NCI-H146 (cell line): ENCODE data around the gene ADAMTS19.
"Not testable (repeated sequence)": the region's sequence is repeated elsewhere in the genome, so short reads cannot be mapped to it uniquely, and the experiment has no call there.

Source experiments
- DNase-seq: peaks from one replicate; lab custom pipeline; 2025; lab: John Stamatoyannopoulos, UW

ADAMTS19 gene, protein sequence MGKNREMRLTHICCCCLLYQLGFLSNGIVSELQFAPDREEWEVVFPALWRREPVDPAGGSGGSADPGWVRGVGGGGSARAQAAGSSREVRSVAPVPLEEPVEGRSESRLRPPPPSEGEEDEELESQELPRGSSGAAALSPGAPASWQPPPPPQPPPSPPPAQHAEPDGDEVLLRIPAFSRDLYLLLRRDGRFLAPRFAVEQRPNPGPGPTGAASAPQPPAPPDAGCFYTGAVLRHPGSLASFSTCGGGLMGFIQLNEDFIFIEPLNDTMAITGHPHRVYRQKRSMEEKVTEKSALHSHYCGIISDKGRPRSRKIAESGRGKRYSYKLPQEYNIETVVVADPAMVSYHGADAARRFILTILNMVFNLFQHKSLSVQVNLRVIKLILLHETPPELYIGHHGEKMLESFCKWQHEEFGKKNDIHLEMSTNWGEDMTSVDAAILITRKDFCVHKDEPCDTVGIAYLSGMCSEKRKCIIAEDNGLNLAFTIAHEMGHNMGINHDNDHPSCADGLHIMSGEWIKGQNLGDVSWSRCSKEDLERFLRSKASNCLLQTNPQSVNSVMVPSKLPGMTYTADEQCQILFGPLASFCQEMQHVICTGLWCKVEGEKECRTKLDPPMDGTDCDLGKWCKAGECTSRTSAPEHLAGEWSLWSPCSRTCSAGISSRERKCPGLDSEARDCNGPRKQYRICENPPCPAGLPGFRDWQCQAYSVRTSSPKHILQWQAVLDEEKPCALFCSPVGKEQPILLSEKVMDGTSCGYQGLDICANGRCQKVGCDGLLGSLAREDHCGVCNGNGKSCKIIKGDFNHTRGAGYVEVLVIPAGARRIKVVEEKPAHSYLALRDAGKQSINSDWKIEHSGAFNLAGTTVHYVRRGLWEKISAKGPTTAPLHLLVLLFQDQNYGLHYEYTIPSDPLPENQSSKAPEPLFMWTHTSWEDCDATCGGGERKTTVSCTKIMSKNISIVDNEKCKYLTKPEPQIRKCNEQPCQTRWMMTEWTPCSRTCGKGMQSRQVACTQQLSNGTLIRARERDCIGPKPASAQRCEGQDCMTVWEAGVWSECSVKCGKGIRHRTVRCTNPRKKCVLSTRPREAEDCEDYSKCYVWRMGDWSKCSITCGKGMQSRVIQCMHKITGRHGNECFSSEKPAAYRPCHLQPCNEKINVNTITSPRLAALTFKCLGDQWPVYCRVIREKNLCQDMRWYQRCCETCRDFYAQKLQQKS

DNA sequence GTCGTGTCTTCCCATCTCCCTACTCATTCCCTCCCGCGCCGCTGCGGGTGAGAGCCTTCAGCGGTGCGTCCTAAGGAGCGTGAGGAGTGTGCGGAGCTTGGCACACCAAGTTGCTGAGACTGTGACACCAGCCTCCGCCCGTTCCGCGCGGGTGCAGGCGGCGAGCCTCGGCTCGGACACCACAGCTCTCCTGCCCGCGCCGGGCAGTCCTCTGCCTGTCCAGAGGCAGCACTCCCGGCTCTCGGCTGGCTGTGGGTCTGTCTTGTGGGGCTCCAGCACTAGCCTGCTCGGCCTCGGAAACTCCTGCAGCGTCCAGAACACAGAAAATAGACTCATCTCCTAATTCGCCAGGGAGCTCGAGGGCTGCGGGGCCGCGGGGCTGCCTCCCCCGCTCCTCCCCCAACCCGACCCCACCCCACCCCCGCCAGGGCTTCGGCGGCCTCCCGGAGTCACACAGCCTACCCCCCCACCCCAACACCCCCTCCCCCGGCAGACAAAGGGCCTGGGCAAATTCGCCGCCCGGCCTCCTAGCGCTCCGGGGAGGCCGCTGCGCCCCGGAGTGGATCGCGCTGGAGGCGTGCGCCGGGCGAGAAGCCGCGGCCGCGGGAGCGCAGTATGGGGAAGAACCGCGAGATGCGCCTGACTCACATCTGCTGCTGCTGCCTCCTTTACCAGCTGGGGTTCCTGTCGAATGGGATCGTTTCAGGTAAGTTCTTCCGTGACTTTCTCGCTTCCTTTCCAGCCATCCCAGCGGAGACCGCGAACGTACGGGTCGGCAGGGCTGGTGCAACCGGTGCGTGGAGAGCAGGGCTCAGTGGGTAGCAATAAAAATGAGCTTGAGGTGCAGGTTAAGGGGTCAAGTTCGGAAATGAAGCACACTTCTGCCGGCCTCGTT, at the start of gene ADAMTS19:
Gene ADAMTS19 (plus strand): TSS at position 522 of the 895 bp plus-strand sequence. CDS start 94 bp downstream, at position 616.
- no peak for DNase-seq

DNA sequence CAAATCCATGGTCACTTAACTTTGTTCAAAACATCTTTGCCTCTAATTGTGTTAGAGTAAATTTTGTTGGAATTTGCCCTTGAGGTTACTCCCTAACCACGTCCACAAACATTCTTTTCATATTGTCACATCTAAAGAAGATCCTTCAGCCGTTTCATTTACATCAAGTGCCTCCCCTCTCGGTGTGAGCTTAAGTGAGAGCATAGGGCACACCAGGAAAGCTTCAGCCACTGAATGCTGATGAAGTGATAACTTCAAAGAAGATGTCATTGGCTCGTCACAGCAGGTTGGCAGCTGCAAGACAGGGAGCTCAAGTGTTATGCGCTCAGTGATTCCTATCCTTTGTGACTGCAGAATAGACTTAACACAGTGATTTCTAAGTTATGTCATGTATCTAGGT, 49.6 kb upstream of the ADAMTS19 start:
- DNase-seq = no peak

DNA sequence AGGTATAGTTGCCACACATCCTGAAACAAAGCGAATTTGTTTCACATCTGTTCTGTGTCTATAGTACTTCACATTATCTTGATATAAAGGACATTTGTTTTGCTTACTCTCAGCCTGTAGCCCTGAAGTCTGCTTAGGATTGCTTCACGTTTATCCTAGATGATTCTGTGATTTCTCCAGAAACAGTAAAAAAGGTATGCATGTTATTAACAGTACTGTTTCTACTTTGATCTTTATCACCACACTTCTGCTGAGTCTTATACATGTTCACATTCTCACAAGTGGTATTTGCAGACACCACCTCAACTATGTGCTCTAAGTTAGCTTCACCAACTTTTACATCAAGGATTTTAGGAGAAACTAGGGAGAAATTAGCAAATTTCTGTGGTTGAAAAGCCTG, 47.4 kb upstream of the ADAMTS19 start:
- no peak for DNase-seq

DNA sequence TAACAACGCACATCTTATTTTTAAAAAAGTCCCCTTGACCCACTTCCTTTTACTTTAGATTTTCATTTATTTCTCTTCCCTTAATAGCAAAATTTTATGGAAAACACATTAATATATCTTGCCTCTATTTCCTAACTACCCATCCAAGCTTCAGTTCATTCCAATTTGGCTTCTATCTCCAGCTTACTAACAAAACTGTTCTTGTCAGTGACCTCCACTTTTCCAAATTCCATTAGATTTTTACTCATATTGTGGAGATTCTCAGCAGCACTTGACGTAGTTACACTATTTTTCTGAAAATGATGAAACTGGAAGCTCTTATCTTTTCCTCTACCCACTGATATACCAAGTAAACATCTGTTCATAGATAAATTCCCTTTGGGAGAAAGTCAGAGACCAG, 46.5 kb upstream of the ADAMTS19 start:
- DNase-seq = no peak

DNA sequence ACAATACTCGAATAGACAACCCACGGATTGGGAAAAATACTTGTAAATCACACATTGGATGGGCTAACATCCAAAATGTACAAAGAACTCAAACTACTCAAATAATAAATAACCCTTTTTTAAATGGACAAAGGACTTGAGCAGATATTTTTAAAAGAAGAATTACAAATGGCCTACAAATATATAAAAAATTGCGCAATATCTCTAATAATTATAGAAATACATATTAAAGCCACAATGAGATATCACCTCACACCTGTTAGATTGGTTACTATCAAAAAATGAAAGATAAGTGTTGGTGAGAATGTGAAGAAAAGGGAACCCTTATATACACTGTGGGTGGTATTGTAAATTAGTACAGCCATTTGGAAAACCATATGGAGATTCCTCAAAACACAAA, 40.8 kb upstream of the ADAMTS19 start:
- no peak for DNase-seq

DNA sequence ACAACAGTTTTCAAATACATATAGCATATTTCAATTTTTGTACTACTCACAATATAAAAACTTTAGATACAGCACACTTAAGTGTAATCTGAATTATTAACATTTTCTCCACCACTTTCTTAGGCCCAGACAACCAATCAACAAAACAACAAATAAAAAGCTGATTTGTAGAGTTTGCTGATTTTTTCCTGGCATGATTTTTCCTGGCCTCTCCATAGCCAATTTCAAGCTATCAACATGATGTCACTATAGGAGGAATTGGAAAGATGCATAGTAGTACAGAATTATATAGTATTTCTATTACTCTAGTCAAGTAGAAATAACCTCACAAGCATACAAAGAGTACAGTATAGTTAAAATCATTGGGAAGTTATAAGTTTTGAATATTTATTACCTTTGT, 35.1 kb upstream of the ADAMTS19 start:
- no peak for DNase-seq

- DNase-seq = no peak
Observed at GRCh38 chr5:129426071-129426470, 34.0 kb upstream of the ADAMTS19 start.

DNA sequence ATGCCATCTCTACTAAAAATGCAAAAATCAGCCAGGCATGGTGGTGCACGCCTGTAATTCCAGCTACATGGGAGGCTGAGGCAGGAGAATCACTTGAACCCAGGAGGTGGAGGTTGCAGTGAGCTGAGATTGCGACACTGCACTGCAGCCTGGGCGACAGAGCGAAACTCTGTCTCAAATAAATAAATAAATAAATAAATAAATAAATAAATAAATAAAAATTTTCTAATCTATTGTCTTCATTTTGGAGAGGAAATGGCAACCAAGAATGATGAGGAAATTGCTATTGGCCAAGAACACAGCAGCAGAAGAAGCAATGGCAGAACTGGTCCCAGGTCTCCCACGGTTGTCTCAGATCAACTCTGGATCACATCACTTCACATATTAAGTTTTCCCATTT, 31.5 kb upstream of the ADAMTS19 start:
- not testable (repeated sequence) for DNase-seq

GRCh38 chr5:129431406-129431805, 28.7 kb upstream of the ADAMTS19 start:
- no peak for DNase-seq

- no peak for DNase-seq
Observed at GRCh38 chr5:129438322-129438721, 21.8 kb upstream of the ADAMTS19 start.

- no peak for DNase-seq
Observed at GRCh38 chr5:129440424-129440823, 19.7 kb upstream of the ADAMTS19 start.

DNA sequence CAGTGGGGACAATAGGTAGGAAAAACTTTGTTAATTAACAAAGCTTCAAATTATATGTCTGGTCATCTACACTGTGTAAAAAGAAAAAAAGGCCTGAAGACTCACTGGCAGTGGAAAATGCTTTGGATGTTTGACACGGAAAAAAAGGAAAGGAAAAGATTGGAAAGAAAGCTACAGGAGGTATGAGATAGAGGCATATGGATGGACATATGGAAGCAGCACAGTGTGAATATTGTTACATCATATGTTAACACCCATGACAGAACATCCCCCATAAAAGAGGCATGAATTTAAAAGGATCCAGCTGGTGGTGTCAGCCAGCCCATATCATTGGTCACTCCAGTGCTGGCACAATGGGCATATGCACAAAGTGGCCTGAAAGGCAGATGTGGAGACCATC, 19.0 kb upstream of the ADAMTS19 start:
- DNase-seq = no peak

GRCh38 chr5:129445379-129445778, 14.7 kb upstream of the ADAMTS19 start:
- no peak for DNase-seq

- DNase-seq = no peak
Observed at GRCh38 chr5:129447968-129448367, 12.1 kb upstream of the ADAMTS19 start.

DNA sequence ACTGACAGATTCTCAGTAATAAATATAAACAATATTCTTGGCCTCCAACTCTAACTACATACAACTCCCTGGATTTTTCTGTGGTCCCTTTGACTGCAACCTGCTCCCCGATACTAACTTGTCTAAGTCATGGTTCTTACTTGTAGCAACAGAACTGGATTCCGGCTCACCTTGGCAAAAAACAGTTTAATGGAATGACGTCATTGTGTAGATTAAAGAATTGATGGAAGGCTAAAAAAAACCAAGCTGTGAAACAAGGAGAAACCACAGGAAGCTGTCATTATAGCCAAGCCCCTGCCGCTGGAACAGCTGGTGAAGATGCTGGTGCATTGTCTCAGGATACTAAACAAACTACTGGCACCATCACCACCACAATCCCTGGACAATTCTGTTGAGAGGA, 11.4 kb upstream of the ADAMTS19 start:
- no peak for DNase-seq

DNA sequence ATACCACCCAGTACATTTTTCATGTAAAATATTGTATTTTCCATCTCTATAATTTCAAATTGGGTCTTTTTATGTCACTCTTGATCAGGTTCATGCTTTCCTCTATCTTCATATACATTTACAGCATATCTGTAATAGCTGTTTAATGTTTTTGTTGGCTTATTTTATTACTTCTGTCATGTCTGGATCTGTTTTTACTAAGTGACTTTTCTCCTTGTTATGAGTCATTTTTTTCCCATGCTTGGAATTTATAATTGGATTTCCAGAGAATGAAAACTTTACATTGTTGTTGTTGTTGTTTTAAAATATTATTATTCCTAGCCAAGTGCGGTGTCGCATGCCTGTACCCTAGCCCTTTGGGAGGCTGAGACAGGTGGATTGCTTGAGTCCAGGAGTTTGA, 5.6 kb upstream of the ADAMTS19 start:
- no peak for DNase-seq

DNA sequence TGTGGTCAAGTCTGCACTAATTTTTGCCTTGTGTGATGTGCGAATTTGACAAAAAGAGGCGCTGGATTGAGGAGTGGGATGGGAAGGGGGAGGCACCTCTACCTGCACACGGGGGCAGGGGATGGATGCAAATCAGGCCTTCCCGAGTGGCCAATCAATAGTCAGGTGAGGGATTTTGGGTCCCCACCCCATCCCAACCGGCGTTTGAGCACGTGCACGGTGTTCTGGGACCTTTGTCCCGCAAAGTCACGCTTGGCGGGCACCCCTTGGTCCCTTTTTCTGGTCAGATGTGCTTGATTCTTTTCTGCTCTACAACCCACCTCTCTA, 685 bp upstream of the ADAMTS19 start:
- DNase-seq = no peak

GRCh38 chr5:129460672-129460935, 506 bp downstream of the ADAMTS19 start:
- DNase-seq = no peak

- peak; percentile 17 for DNase-seq
Observed at GRCh38 chr5:129460936-129461710, 1.0 kb downstream of the ADAMTS19 start.

GRCh38 chr5:129461711-129462332, 1.7 kb downstream of the ADAMTS19 start:
- DNase-seq = no peak
